Measurements from ENCODE around the gene G3BP2.

The G3BP2 gene

GRCh38 chr4:75634951-75635350, 38.3 kb downstream of the G3BP2 start:
- no peak overlapping the region for H3K27ac ChIP-seq (ENCODE audit: low read length)
- peaks cover 6% of the 10 kb centered on the region for H3K4me1 ChIP-seq (ENCODE audit: control insufficient read depth, low read depth, low read length)
- H3K9ac ChIP-seq (ENCODE audit: low read length), result no peak overlapping the region
- H3K9me3 ChIP-seq (ENCODE audit: control insufficient read depth, low read depth, low read length), result no peaks in the 10 kb centered on the region
- no peaks in the 10 kb centered on the region for H3K36me3 ChIP-seq (ENCODE audit: control insufficient read depth, low read depth, low read length)
- H3K27me3 ChIP-seq (ENCODE audit: control insufficient read depth, insufficient read depth, low read length), result peaks cover 7% of the 10 kb centered on the region
- H3K4me3 ChIP-seq (ENCODE audit: low read length), result no peak overlapping the region

- H3K27ac ChIP-seq (ENCODE audit: low read length), result no peak overlapping the region
- H3K9me3 ChIP-seq (ENCODE audit: control insufficient read depth, low read depth, low read length), result no peaks in the 10 kb centered on the region
- H3K4me1 ChIP-seq (ENCODE audit: control insufficient read depth, low read depth, low read length), result peaks cover 6% of the 10 kb centered on the region
- H3K36me3 ChIP-seq (ENCODE audit: control insufficient read depth, low read depth, low read length), result no peaks in the 10 kb centered on the region
- peaks cover 11% of the 10 kb centered on the region for H3K27me3 ChIP-seq (ENCODE audit: control insufficient read depth, insufficient read depth, low read length)
- no peak overlapping the region for H3K9ac ChIP-seq (ENCODE audit: low read length)
- H3K4me3 ChIP-seq (ENCODE audit: low read length), result no peak overlapping the region
Observed at GRCh38 chr4:75634281-75634680, 38.9 kb downstream of the G3BP2 start.

- H3K27me3 ChIP-seq (ENCODE audit: control insufficient read depth, insufficient read depth, low read length), result peaks cover 15% of the 10 kb centered on the region
- peaks cover 6% of the 10 kb centered on the region for H3K4me1 ChIP-seq (ENCODE audit: control insufficient read depth, low read depth, low read length)
- no peak overlapping the region for H3K4me3 ChIP-seq (ENCODE audit: low read length)
- no peak overlapping the region for H3K9ac ChIP-seq (ENCODE audit: low read length)
- no peaks in the 10 kb centered on the region for H3K36me3 ChIP-seq (ENCODE audit: control insufficient read depth, low read depth, low read length)
- H3K9me3 ChIP-seq (ENCODE audit: control insufficient read depth, low read depth, low read length), result no peaks in the 10 kb centered on the region
- no peak overlapping the region for H3K27ac ChIP-seq (ENCODE audit: low read length)
Observed at GRCh38 chr4:75633846-75634245, 39.4 kb downstream of the G3BP2 start.

GRCh38 chr4:75630937-75631329, 42.3 kb downstream of the G3BP2 start:
- peak overlapping the region; percentile 1 for H3K9ac ChIP-seq (ENCODE audit: low read length)
- no peaks in the 10 kb centered on the region for H3K36me3 ChIP-seq (ENCODE audit: control insufficient read depth, low read depth, low read length)
- H3K27me3 ChIP-seq (ENCODE audit: control insufficient read depth, insufficient read depth, low read length), result peaks cover 16% of the 10 kb centered on the region
- H3K9me3 ChIP-seq (ENCODE audit: control insufficient read depth, low read depth, low read length), result no peaks in the 10 kb centered on the region
- peaks cover 6% of the 10 kb centered on the region for H3K4me1 ChIP-seq (ENCODE audit: control insufficient read depth, low read depth, low read length)
- no peak overlapping the region for H3K27ac ChIP-seq (ENCODE audit: low read length)
- H3K4me3 ChIP-seq (ENCODE audit: low read length), result peak overlapping the region; percentile 72

GRCh38 chr4:75630174-75630936, 42.9 kb downstream of the G3BP2 start, which contains the start of gene CDKL2:
CDKL2 (minus strand) TSS chr4:75630528; CDS start chr4:75625988, 4,540 bp downstream.
- no peaks in the 10 kb centered on the region for H3K9me3 ChIP-seq (ENCODE audit: control insufficient read depth, low read depth, low read length)
- peaks cover 16% of the 10 kb centered on the region for H3K27me3 ChIP-seq (ENCODE audit: control insufficient read depth, insufficient read depth, low read length)
- H3K36me3 ChIP-seq (ENCODE audit: control insufficient read depth, low read depth, low read length), result no peaks in the 10 kb centered on the region
- H3K4me1 ChIP-seq (ENCODE audit: control insufficient read depth, low read depth, low read length), result peaks cover 6% of the 10 kb centered on the region
- H3K27ac ChIP-seq (ENCODE audit: low read length), result no peak within 1 kb of the TSS
- peak within 1 kb of the TSS; percentile 72 for H3K4me3 ChIP-seq (ENCODE audit: low read length)
- H3K9ac ChIP-seq (ENCODE audit: low read length), result peak within 1 kb of the TSS; percentile 1

GRCh38 chr4:75629239-75629638, 44.0 kb downstream of the G3BP2 start:
- H3K4me3 ChIP-seq (ENCODE audit: low read length), result no peak overlapping the region

GRCh38 chr4:75623026-75623425, 50.2 kb downstream of the G3BP2 start:
- Histone ChIP-seq H3K27me3 (ENCODE audit: control insufficient read depth, insufficient read depth, low read length) (no peaks in the 10 kb centered on the region), H3K4me3 (ENCODE audit: low read length) (no peak overlapping the region), H3K4me1 (ENCODE audit: control insufficient read depth, low read depth, low read length) (no peaks in the 10 kb centered on the region), H3K27ac (ENCODE audit: low read length) (no peak overlapping the region), H3K36me3 (ENCODE audit: control insufficient read depth, low read depth, low read length) (no peaks in the 10 kb centered on the region), H3K9ac (ENCODE audit: low read length) (no peak overlapping the region), H3K9me3 (ENCODE audit: control insufficient read depth, low read depth, low read length) (no peaks in the 10 kb centered on the region)

More at GRCh38 chr4:75629239-75629638, 44.0 kb downstream of the G3BP2 start:
- no peaks in the 10 kb centered on the region for H3K36me3 ChIP-seq (ENCODE audit: control insufficient read depth, low read depth, low read length)
- H3K9ac ChIP-seq (ENCODE audit: low read length), result no peak overlapping the region
- H3K27me3 ChIP-seq (ENCODE audit: control insufficient read depth, insufficient read depth, low read length), result peaks cover 16% of the 10 kb centered on the region
- H3K4me1 ChIP-seq (ENCODE audit: control insufficient read depth, low read depth, low read length), result peaks cover 6% of the 10 kb centered on the region
- no peaks in the 10 kb centered on the region for H3K9me3 ChIP-seq (ENCODE audit: control insufficient read depth, low read depth, low read length)
- H3K27ac ChIP-seq (ENCODE audit: low read length), result no peak overlapping the region

GRCh38 chr4:75621715-75622114, 51.5 kb downstream of the G3BP2 start:
- Histone ChIP-seq H3K9me3 (ENCODE audit: control insufficient read depth, low read depth, low read length) (no peaks in the 10 kb centered on the region), H3K4me3 (ENCODE audit: low read length) (no peak overlapping the region), H3K27me3 (ENCODE audit: control insufficient read depth, insufficient read depth, low read length) (no peaks in the 10 kb centered on the region), H3K9ac (ENCODE audit: low read length) (no peak overlapping the region), H3K36me3 (ENCODE audit: control insufficient read depth, low read depth, low read length) (no peaks in the 10 kb centered on the region), H3K27ac (ENCODE audit: low read length) (no peak overlapping the region), H3K4me1 (ENCODE audit: control insufficient read depth, low read depth, low read length) (no peaks in the 10 kb centered on the region)

- Histone ChIP-seq H3K9me3 (ENCODE audit: control insufficient read depth, low read depth, low read length) (no peaks in the 10 kb centered on the region), H3K27ac (ENCODE audit: low read length) (no peak overlapping the region), H3K36me3 (ENCODE audit: control insufficient read depth, low read depth, low read length) (no peaks in the 10 kb centered on the region)
Observed at GRCh38 chr4:75612306-75612705, 60.9 kb downstream of the G3BP2 start.

GRCh38 chr4:75605928-75606327, 67.3 kb downstream of the G3BP2 start:
- no peaks in the 10 kb centered on the region for H3K36me3 ChIP-seq (ENCODE audit: control insufficient read depth, low read depth, low read length)
- no peaks in the 10 kb centered on the region for H3K9me3 ChIP-seq (ENCODE audit: control insufficient read depth, low read depth, low read length)
- H3K4me1 ChIP-seq (ENCODE audit: control insufficient read depth, low read depth, low read length), result no peaks in the 10 kb centered on the region
- H3K27me3 ChIP-seq (ENCODE audit: control insufficient read depth, insufficient read depth, low read length), result no peaks in the 10 kb centered on the region
- H3K9ac ChIP-seq (ENCODE audit: low read length), result no peak overlapping the region
- no peak overlapping the region for H3K4me3 ChIP-seq (ENCODE audit: low read length)
- no peak overlapping the region for H3K27ac ChIP-seq (ENCODE audit: low read length)

More at GRCh38 chr4:75612306-75612705, 60.9 kb downstream of the G3BP2 start:
- H3K27me3 ChIP-seq (ENCODE audit: control insufficient read depth, insufficient read depth, low read length), result no peaks in the 10 kb centered on the region
- no peak overlapping the region for H3K4me3 ChIP-seq (ENCODE audit: low read length)
- H3K4me1 ChIP-seq (ENCODE audit: control insufficient read depth, low read depth, low read length), result no peaks in the 10 kb centered on the region
- no peak overlapping the region for H3K9ac ChIP-seq (ENCODE audit: low read length)

GRCh38 chr4:75599647-75600046, 73.6 kb downstream of the G3BP2 start:
- Histone ChIP-seq H3K27ac (ENCODE audit: low read length) (no peak overlapping the region), H3K4me1 (ENCODE audit: control insufficient read depth, low read depth, low read length) (no peaks in the 10 kb centered on the region), H3K9ac (ENCODE audit: low read length) (no peak overlapping the region), H3K36me3 (ENCODE audit: control insufficient read depth, low read depth, low read length) (no peaks in the 10 kb centered on the region), H3K9me3 (ENCODE audit: control insufficient read depth, low read depth, low read length) (no peaks in the 10 kb centered on the region), H3K4me3 (ENCODE audit: low read length) (no peak overlapping the region), H3K27me3 (ENCODE audit: control insufficient read depth, insufficient read depth, low read length) (no peaks in the 10 kb centered on the region)

GRCh38 chr4:75598390-75598789, 74.8 kb downstream of the G3BP2 start:
- Histone ChIP-seq H3K27me3 (ENCODE audit: control insufficient read depth, insufficient read depth, low read length) (no peaks in the 10 kb centered on the region), H3K9ac (ENCODE audit: low read length) (no peak overlapping the region), H3K27ac (ENCODE audit: low read length) (no peak overlapping the region), H3K4me3 (ENCODE audit: low read length) (no peak overlapping the region), H3K9me3 (ENCODE audit: control insufficient read depth, low read depth, low read length) (no peaks in the 10 kb centered on the region), H3K4me1 (ENCODE audit: control insufficient read depth, low read depth, low read length) (no peaks in the 10 kb centered on the region), H3K36me3 (ENCODE audit: control insufficient read depth, low read depth, low read length) (no peaks in the 10 kb centered on the region)

All from iPS-18a (cell line).